ENCODE data around the gene EZH2. TPM values are rescaled to one million over a fixed set of nuclear protein-coding genes. Genes with fewer than 3 reads are reported as not detected.

Gene EZH2
- total RNA-seq, 1 donor from 2014 or later: 49.6 TPM

- Mint-ChIP-seq H3K4me1 (ENCODE audit: unreplicated experiment) (no peaks in the 10 kb centered on the region), H3K27me3 (no peaks in the 10 kb centered on the region), H3K36me3 (peaks cover 53% of the 10 kb centered on the region), H3K9me3 (no peaks in the 10 kb centered on the region), H3K4me3 (no peak overlapping the region), H3K27ac (no peak overlapping the region)
- DNase-seq (ENCODE audit: extremely low spot score, unreplicated experiment): no peak
- TF ChIP-seq, protein P1, sequence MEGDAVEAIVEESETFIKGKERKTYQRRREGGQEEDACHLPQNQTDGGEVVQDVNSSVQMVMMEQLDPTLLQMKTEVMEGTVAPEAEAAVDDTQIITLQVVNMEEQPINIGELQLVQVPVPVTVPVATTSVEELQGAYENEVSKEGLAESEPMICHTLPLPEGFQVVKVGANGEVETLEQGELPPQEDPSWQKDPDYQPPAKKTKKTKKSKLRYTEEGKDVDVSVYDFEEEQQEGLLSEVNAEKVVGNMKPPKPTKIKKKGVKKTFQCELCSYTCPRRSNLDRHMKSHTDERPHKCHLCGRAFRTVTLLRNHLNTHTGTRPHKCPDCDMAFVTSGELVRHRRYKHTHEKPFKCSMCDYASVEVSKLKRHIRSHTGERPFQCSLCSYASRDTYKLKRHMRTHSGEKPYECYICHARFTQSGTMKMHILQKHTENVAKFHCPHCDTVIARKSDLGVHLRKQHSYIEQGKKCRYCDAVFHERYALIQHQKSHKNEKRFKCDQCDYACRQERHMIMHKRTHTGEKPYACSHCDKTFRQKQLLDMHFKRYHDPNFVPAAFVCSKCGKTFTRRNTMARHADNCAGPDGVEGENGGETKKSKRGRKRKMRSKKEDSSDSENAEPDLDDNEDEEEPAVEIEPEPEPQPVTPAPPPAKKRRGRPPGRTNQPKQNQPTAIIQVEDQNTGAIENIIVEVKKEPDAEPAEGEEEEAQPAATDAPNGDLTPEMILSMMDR (conservative IDR thresholded peaks at IDR 0.05): no peak
Measured at GRCh38 chr7:148794476-148794875, 89.6 kb downstream of the EZH2 start.

DNA sequence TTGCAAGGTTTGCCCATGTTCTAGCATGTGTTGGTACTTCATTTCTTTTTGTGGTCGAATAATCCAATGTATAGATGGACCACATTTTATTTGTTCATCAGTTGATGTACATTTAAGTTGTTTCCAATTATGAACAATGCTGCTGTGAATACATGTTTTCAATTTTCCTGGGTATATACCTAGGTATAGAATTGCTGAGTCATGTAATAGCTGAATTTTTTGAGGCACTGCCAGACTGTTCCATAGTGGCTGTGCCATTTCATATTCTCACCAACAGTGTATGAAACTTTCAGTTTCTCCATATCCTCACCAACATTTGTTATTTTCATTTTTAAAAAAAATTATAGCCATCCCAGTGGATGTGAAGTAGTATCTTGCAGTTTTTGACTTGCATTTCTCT, 90.5 kb downstream of the EZH2 start:
- no peaks in the 10 kb centered on the region for H3K27me3 Mint-ChIP-seq
- no peak for DNase-seq (ENCODE audit: extremely low spot score, unreplicated experiment)
- H3K9me3 Mint-ChIP-seq: no peaks in the 10 kb centered on the region
- TF ChIP-seq, protein P1 (conservative IDR thresholded peaks at IDR 0.05): no peak
- H3K27ac Mint-ChIP-seq: no peak overlapping the region
- peaks cover 55% of the 10 kb centered on the region for H3K36me3 Mint-ChIP-seq
- no peaks in the 10 kb centered on the region for H3K4me1 Mint-ChIP-seq (ENCODE audit: unreplicated experiment)
- no peak overlapping the region for H3K4me3 Mint-ChIP-seq

DNA sequence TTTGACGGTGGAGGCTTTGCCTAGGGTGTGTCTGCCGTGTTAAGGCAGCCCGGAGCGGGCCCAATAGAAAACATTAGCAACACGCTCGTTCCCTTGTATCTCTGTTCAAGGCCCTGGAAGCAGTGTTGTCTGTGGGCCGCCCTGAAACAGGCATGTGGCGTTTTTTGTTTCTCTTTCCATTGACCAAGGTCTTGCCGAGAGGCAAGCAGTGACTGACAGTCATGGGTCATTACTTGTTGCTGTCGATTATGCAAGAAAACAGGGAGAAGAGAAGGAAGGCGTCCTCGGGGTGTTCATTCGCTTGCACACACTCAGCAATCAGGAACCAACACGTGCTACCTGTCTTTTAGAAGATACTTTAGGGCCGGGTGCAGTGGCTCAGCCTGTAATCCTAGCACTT, 92.5 kb downstream of the EZH2 start:
- Mint-ChIP-seq H3K9me3 (no peaks in the 10 kb centered on the region), H3K36me3 (peaks cover 60% of the 10 kb centered on the region), H3K4me1 (ENCODE audit: unreplicated experiment) (no peaks in the 10 kb centered on the region), H3K27ac (no peak overlapping the region), H3K4me3 (no peak overlapping the region), H3K27me3 (no peaks in the 10 kb centered on the region)
- TF ChIP-seq, protein P1 (conservative IDR thresholded peaks at IDR 0.05): no peak
- no peak for DNase-seq (ENCODE audit: extremely low spot score, unreplicated experiment)

DNA sequence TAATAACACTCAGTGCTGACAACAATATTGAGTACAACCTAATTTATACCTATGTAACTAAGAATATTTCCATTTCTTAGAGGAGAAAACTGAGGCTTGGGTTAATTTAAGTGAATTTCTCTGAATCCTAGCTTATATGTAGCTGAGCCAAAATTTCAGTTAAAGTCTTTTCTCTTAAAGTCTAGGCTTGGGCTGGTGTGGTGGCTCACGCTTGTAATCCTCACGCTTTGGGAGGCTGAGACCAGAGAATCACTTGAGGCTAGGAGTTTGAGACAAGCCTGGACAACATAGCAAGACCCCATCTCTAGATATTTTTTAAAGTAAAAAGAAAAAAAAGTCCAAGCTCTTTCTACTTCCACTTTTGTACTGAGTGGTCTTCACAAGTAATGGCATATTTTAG, 93.2 kb downstream of the EZH2 start:
- no peak for DNase-seq (ENCODE audit: extremely low spot score, unreplicated experiment)
- Mint-ChIP-seq H3K4me1 (ENCODE audit: unreplicated experiment) (no peaks in the 10 kb centered on the region), H3K9me3 (no peaks in the 10 kb centered on the region), H3K27me3 (no peaks in the 10 kb centered on the region), H3K27ac (no peak overlapping the region), H3K36me3 (peaks cover 60% of the 10 kb centered on the region), H3K4me3 (no peak overlapping the region)
- TF ChIP-seq, protein P1 (conservative IDR thresholded peaks at IDR 0.05): no peak

- H3K27me3 Mint-ChIP-seq: no peaks in the 10 kb centered on the region
- peaks cover 60% of the 10 kb centered on the region for H3K36me3 Mint-ChIP-seq
- no peak overlapping the region for H3K4me3 Mint-ChIP-seq
- H3K4me1 Mint-ChIP-seq (ENCODE audit: unreplicated experiment): no peaks in the 10 kb centered on the region
- no peak for DNase-seq (ENCODE audit: extremely low spot score, unreplicated experiment)
- TF ChIP-seq, protein P1 (conservative IDR thresholded peaks at IDR 0.05): no peak
- H3K27ac Mint-ChIP-seq: no peak overlapping the region
- H3K9me3 Mint-ChIP-seq: no peaks in the 10 kb centered on the region
Measured at GRCh38 chr7:148790131-148790726, 93.9 kb downstream of the EZH2 start.

DNA sequence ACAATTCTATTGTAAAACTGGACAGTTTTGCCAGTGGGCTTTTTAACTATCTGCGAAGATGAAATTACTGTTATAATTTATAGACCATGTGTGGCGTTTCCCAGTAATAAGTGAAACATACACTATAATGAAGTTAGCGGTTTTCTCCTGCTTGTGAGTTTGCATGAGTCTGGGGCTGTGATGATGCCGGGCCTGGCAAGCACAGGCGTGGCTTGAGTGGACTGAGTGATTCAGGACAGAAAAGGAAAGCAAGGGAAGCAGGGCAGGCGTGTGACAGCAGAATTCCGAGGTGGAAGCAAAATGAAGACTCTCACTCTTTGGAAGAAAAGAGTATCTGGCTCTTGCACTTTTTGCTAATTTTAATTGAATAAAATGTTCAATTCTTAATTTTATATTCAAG, 94.9 kb downstream of the EZH2 start:
- no peak for DNase-seq (ENCODE audit: extremely low spot score, unreplicated experiment)
- H3K27me3 Mint-ChIP-seq: no peaks in the 10 kb centered on the region
- no peak overlapping the region for H3K4me3 Mint-ChIP-seq
- no peaks in the 10 kb centered on the region for H3K9me3 Mint-ChIP-seq
- no peaks in the 10 kb centered on the region for H3K4me1 Mint-ChIP-seq (ENCODE audit: unreplicated experiment)
- peak overlapping the region; percentile 13 for H3K27ac Mint-ChIP-seq
- H3K36me3 Mint-ChIP-seq: peaks cover 64% of the 10 kb centered on the region
- TF ChIP-seq, protein P1 (conservative IDR thresholded peaks at IDR 0.05): no peak

Measured in type B pancreatic cell (in vitro differentiated cells).